ACC112 (cell line): Measurements from ENCODE around the gene GUCA1C.

Experiments used
- H2AFZ ChIP-seq: fragments of 200-600 bp; sonication (generic); one replicate; pipeline ENCODE4 v1.6.0; 2017; ENCODE audit warnings: antibody characterized with exemption, low read length; ENCODE audit not compliant: unreplicated experiment
- H3K27ac ChIP-seq: fragments of 200-600 bp; sonication (generic); 2 replicates; pipeline ENCODE4 v1.5.1; 2014; ENCODE audit warnings: low read depth, mild to moderate bottlenecking, antibody characterized with exemption, low read length, moderate library complexity
- H3K27me3 ChIP-seq: fragments of 200-600 bp; sonication (generic); 2 replicates; pipeline ENCODE4 v1.6.1; 2014; ENCODE audit warnings: mild to moderate bottlenecking, antibody characterized with exemption, low read length, moderate library complexity, mixed read lengths; ENCODE audit not compliant: insufficient read depth
- H3K36me3 ChIP-seq: fragments of 200-600 bp; sonication (generic); 2 replicates; pipeline ENCODE4 v1.6.1; 2016; ENCODE audit warnings: mild to moderate bottlenecking, antibody characterized with exemption, low read length, moderate library complexity, mixed read lengths; ENCODE audit not compliant: insufficient read depth
- H3K4me1 ChIP-seq: fragments of 200-600 bp; sonication (generic); one replicate; pipeline ENCODE4 v1.6.1; 2016; ENCODE audit warnings: low read length, mixed read lengths; ENCODE audit not compliant: insufficient read depth, unreplicated experiment, control insufficient read depth
- H3K4me3 ChIP-seq: fragments of 200-600 bp; sonication (generic); 2 replicates; pipeline ENCODE4 v1.5.1; 2014; ENCODE audit warnings: mild to moderate bottlenecking, low read depth, low read length
- H3K79me2 ChIP-seq: fragments of 200-600 bp; sonication (generic); one replicate; pipeline ENCODE4 v1.6.0; 2016; ENCODE audit warnings: low read length; ENCODE audit not compliant: control insufficient read depth, unreplicated experiment, insufficient read depth

GUCA1C gene

GRCh38 chr3:108909799-108910198 is 43.9 kb downstream of the GUCA1C start:
- peaks cover 43% of the 10 kb centered on the region for H3K27me3 ChIP-seq
- H3K4me1 ChIP-seq = no peaks in the 10 kb centered on the region
- H3K79me2 ChIP-seq = no peaks in the 10 kb centered on the region
- no peak overlapping the region for H3K4me3 ChIP-seq
- H3K36me3 ChIP-seq = no peaks in the 10 kb centered on the region
- no peak overlapping the region for H2AFZ ChIP-seq
- H3K27ac ChIP-seq = no peak overlapping the region

- H2AFZ ChIP-seq = no peak overlapping the region
- H3K27me3 ChIP-seq = peaks cover 43% of the 10 kb centered on the region
- no peaks in the 10 kb centered on the region for H3K36me3 ChIP-seq
Measured at GRCh38 chr3:108907194-108907593, 46.5 kb downstream of the GUCA1C start.

GRCh38 chr3:108899530-108899929 is 54.1 kb downstream of the GUCA1C start:
- Histone ChIP-seq H2AFZ (no peak overlapping the region), H3K27ac (no peak overlapping the region), H3K4me1 (no peaks in the 10 kb centered on the region), H3K4me3 (no peak overlapping the region), H3K36me3 (no peaks in the 10 kb centered on the region), H3K79me2 (no peaks in the 10 kb centered on the region), H3K27me3 (peaks cover 28% of the 10 kb centered on the region; the same call in 1 of the 2 replicates)

More at GRCh38 chr3:108907194-108907593, 46.5 kb downstream of the GUCA1C start:
- Histone ChIP-seq H3K27ac (no peak overlapping the region), H3K4me3 (no peak overlapping the region), H3K4me1 (no peaks in the 10 kb centered on the region), H3K79me2 (no peaks in the 10 kb centered on the region)

GRCh38 chr3:108897883-108898282 is 55.8 kb downstream of the GUCA1C start:
- H3K27ac ChIP-seq = no peak overlapping the region
- H3K4me3 ChIP-seq = no peak overlapping the region
- H3K36me3 ChIP-seq = no peaks in the 10 kb centered on the region
- H3K79me2 ChIP-seq = no peaks in the 10 kb centered on the region
- H3K27me3 ChIP-seq = peaks cover 33% of the 10 kb centered on the region; the same call in 1 of the 2 replicates
- no peak overlapping the region for H2AFZ ChIP-seq
- no peaks in the 10 kb centered on the region for H3K4me1 ChIP-seq

GRCh38 chr3:108894981-108895380 is 58.7 kb downstream of the GUCA1C start:
- peaks cover 49% of the 10 kb centered on the region for H3K27me3 ChIP-seq
- no peaks in the 10 kb centered on the region for H3K4me1 ChIP-seq

GRCh38 chr3:108891833-108892232 is 61.8 kb downstream of the GUCA1C start:
- H3K79me2 ChIP-seq = no peaks in the 10 kb centered on the region
- H3K4me1 ChIP-seq = no peaks in the 10 kb centered on the region
- H2AFZ ChIP-seq = no peak overlapping the region
- H3K36me3 ChIP-seq = no peaks in the 10 kb centered on the region
- H3K27ac ChIP-seq = no peak overlapping the region
- H3K4me3 ChIP-seq = no peak overlapping the region
- H3K27me3 ChIP-seq = peaks cover 30% of the 10 kb centered on the region

More at GRCh38 chr3:108894981-108895380, 58.7 kb downstream of the GUCA1C start:
- H3K36me3 ChIP-seq = no peaks in the 10 kb centered on the region
- no peaks in the 10 kb centered on the region for H3K79me2 ChIP-seq
- H3K27ac ChIP-seq = no peak overlapping the region
- H2AFZ ChIP-seq = no peak overlapping the region
- no peak overlapping the region for H3K4me3 ChIP-seq

GRCh38 chr3:108887777-108888176 is 65.9 kb downstream of the GUCA1C start:
- Histone ChIP-seq H2AFZ (no peak overlapping the region), H3K27ac (no peak overlapping the region), H3K36me3 (no peaks in the 10 kb centered on the region), H3K79me2 (no peaks in the 10 kb centered on the region), H3K4me3 (no peak overlapping the region), H3K27me3 (peaks cover 16% of the 10 kb centered on the region), H3K4me1 (no peaks in the 10 kb centered on the region)

- Histone ChIP-seq H3K27ac (no peak overlapping the region), H3K4me1 (no peaks in the 10 kb centered on the region), H2AFZ (no peak overlapping the region), H3K79me2 (no peaks in the 10 kb centered on the region), H3K36me3 (no peaks in the 10 kb centered on the region), H3K4me3 (no peak overlapping the region), H3K27me3 (peaks cover 11% of the 10 kb centered on the region)
Measured at GRCh38 chr3:108887121-108887520, 66.6 kb downstream of the GUCA1C start.

- H2AFZ ChIP-seq = no peak overlapping the region
- no peaks in the 10 kb centered on the region for H3K27me3 ChIP-seq
- no peak overlapping the region for H3K27ac ChIP-seq
- H3K4me3 ChIP-seq = no peak overlapping the region
- H3K4me1 ChIP-seq = no peaks in the 10 kb centered on the region
- H3K36me3 ChIP-seq = no peaks in the 10 kb centered on the region
- no peaks in the 10 kb centered on the region for H3K79me2 ChIP-seq
Measured at GRCh38 chr3:108883373-108883772, 70.3 kb downstream of the GUCA1C start.

- no peaks in the 10 kb centered on the region for H3K79me2 ChIP-seq
- H3K27me3 ChIP-seq = no peaks in the 10 kb centered on the region
- H3K4me3 ChIP-seq = no peak overlapping the region
- no peaks in the 10 kb centered on the region for H3K4me1 ChIP-seq
- H3K36me3 ChIP-seq = no peaks in the 10 kb centered on the region
- H3K27ac ChIP-seq = no peak overlapping the region
- H2AFZ ChIP-seq = no peak overlapping the region
Measured at GRCh38 chr3:108882762-108883161, 70.9 kb downstream of the GUCA1C start.

- H2AFZ ChIP-seq = no peak overlapping the region
- no peak overlapping the region for H3K27ac ChIP-seq
- no peak overlapping the region for H3K4me3 ChIP-seq
- H3K79me2 ChIP-seq = no peaks in the 10 kb centered on the region
- no peaks in the 10 kb centered on the region for H3K4me1 ChIP-seq
- peaks cover 15% of the 10 kb centered on the region; the same call in 1 of the 2 replicates for H3K27me3 ChIP-seq
- no peaks in the 10 kb centered on the region for H3K36me3 ChIP-seq
Measured at GRCh38 chr3:108879915-108880314, 73.8 kb downstream of the GUCA1C start.
